ENCODE measurements around the gene PARD6B. TPM values are rescaled to one million over a fixed set of nuclear protein-coding genes. Genes with fewer than 3 reads are reported as not detected.

Gene PARD6B
- total and polyA plus RNA-seq, 2 of the 13 experiments (the other 11 are each of a cell fraction or from before 2014, with no cell fraction given) = 6.9 to 22.2 TPM

- TF ChIP-seq ZNF646 (CRISPR knock-in tag; IDR thresholded peaks at IDR 0.05) (no peak), ZSCAN12 (CRISPR knock-in tag; IDR thresholded peaks at IDR 0.05) (no peak), GFI1 (CRISPR knock-in tag; IDR thresholded peaks at IDR 0.05; ENCODE audit: borderline replicate concordance) (no peak), ZNF205 (CRISPR knock-in tag; IDR thresholded peaks at IDR 0.05) (no peak), ZNF773 (CRISPR knock-in tag; IDR thresholded peaks at IDR 0.05; ENCODE audit: borderline replicate concordance) (no peak), PLSCR1 (CRISPR knock-in tag; IDR thresholded peaks at IDR 0.05; ENCODE audit: borderline replicate concordance) (no peak), NFIB (CRISPR knock-in tag; IDR thresholded peaks at IDR 0.05; ENCODE audit: borderline replicate concordance) (peak; percentile 89), SALL2 (CRISPR knock-in tag; IDR thresholded peaks at IDR 0.05) (no peak), ZNF546 (CRISPR knock-in tag; conservative IDR thresholded peaks at IDR 0.05) (no peak), RAD51 (IDR thresholded peaks at IDR 0.05; ENCODE audit: borderline replicate concordance) (no peak), CREBL2 (CRISPR knock-in tag; IDR thresholded peaks at IDR 0.05; ENCODE audit: borderline replicate concordance) (no peak)
These were observed 58.7 kb downstream of the PARD6B start (continued) for GRCh38 chr20:50789968-50790650.

All from HepG2 (cell line).